Suppressor macrophage treated with lipopolysaccharide for 4 hours (primary cell): ENCODE measurements around the gene STRIP2.

Experiments used
- DNase-seq: peaks from one replicate; pipeline ENCODE4 v3.0.0-alpha.2; 2020

Gene STRIP2

DNA sequence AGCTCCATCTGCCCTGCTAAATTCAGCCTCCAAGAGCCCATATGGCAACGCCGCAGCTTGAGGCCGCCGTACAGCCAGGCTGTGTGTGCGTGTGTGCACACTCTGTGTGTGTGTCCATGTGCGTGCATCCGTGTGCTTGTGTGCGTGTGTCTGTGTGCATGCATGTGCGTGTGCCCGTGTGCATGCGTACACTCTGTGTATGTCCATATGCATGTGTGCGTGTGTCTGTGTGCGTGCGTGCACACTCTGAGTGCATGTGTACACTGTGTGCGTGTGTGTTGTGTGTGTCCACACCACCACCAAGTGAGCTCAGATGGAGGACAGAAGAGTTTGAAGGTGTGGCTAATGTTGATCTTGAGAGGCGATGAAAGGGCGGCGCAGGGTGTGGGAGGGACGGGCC is 98.1 kb downstream of the STRIP2 start:
- no peak for DNase-seq

DNA sequence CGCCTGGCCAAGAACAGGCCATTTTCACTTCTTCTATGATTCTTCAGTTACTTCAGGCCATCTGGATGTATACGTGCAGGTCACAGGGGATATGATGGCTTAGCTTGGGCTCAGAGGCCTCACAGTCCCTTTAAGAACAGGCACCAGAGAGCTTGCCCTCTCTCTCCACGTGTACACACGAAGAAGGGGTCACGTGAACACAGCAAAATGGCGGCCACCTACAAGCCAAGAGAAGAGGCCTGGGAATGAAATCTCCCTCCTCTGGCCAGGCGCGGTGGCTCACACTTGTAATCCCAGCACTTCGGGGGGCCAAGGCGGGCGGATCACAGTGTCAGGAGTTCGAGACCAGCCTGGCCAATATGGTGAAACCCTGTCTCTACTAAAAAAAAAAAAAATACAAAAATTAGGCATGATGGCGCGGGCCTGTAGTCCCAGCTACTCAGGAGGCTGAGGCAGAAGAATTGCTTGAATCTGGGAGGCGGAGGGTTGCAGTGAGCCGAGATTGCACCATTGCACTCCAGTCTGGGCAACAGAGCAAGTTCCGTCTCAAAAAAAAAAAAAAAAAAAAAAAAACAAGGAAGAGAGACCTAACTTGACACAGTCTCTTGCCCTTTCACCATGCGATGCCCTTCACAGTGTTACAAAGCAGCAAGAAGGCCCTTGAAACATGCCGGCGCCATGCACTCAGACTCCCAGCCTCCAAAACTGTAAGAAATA is 100.5 kb downstream of the STRIP2 start:
- peak; percentile 51 for DNase-seq

DNA sequence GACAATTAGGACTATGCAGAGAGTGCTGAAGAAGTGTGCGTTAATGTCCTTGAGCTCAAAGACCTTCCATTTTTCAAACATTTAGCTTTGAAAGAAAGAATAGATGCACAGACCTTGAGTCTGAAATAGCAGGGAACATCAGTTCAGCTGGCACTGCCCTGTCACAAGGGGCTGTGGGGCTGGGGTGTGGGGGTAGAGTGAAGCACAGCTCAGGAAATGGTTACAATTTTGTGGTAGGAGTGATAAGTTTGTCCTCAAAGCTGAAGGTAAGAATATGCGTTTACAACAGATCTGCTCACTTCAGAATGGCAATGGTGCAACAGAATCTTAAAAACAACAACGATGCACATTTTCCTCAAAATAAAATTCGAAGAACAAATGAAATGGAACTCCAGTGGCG is 101.7 kb downstream of the STRIP2 start:
- no peak for DNase-seq

GRCh38 chr7:129536323-129536722 is 102.1 kb downstream of the STRIP2 start:
- no peak for DNase-seq
